Activated CD4-positive, alpha-beta T cell treated with anti-CD3 and anti-CD28 coated beads, Interleukin-2, amount 50 U/mL, for 1 hour (primary cell): ENCODE data around the gene NPIPA1.
"Not testable (repeated sequence)": the region's sequence is repeated elsewhere in the genome, so short reads cannot be mapped to it uniquely, and the experiment has no call there.

Source experiments
- DNase-seq: peaks from one replicate; pipeline ENCODE4 v3.0.0-alpha.2; 2020

Gene NPIPA1

DNA sequence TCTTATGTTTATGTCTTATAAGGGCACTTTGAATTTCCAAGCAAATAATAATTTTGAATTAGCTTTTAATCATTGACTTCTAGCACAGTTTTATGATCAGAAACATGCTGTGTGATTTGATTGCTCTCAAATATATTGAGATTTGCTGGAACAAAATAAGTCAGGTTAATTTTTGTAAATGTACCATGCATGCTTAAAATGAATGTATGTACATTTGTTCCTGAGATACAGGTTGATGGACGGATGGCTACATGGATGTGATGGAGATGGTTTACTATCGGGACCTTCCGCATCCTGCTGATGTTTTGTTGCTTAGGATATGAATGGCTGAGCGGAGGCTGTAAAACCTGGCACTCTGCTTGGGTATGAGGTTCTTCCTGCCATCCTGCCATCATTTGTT is at the start of gene NPIPA1:
Gene NPIPA1, plus strand, starts transcription at position 301 of the 400 bp plus-strand sequence. Its CDS starts 0 bp downstream, at position 301.
- not testable (repeated sequence) for DNase-seq

DNA sequence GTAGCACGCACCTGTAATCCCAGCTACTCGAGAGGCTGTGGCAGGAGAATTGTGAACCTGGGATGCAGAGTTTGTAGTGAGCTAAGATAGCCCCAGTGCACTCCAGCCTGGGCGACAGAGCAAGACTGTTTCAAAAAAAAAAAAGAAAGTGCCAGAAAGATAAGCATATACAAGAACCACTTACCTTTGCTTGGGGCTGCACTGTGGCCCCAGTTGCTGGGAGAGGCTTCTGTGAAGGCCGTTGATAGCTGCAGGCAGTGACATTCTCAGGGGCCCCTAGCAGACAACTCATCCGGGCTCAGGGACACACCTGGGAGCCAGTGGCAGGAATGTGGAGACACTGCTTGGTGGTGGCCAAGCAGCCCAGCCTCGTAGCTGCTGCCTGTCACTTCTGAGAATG is 45.1 kb upstream of the NPIPA1 start:
- not testable (repeated sequence) for DNase-seq

DNA sequence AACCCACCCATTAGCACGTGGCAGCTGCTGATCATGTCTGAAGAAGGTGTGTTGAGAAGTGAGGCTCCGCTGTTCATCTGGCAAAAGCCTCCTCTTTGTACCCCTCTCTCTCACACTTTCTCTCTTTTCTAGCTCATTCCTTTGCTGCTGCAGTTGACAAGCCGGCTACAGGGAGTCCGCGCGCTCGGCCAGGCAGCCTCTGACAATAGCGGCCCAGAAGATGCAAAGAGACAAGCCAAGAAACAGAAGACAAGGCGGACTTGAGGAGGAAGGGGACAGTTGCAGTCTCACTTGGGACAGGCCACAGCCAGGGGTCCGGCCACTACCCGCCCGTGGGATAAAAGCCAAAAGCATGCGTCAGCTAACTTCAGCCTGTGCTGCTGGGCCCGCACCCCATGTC is 41.9 kb upstream of the NPIPA1 start:
- DNase-seq: not testable (repeated sequence)

DNA sequence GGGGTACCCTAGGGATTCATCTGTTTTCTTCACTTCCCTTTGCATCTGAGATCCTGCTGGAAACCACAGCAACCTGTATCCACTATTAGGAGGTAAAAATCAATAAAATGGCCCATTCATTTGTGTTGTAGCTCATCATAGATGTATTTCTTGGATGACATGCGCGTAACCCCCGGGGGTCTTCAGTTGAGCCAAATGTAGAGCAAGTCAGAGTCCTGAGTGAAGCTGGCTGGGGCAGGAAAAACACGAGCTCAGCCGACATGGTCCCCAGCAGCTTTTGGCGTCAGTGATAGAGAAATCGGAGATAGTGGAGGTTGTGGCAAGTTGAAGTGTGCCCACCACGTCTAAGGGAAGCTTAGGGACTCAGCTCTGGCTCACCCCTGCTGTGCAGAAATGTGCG is 41.2 kb upstream of the NPIPA1 start:
- not testable (repeated sequence) for DNase-seq

DNA sequence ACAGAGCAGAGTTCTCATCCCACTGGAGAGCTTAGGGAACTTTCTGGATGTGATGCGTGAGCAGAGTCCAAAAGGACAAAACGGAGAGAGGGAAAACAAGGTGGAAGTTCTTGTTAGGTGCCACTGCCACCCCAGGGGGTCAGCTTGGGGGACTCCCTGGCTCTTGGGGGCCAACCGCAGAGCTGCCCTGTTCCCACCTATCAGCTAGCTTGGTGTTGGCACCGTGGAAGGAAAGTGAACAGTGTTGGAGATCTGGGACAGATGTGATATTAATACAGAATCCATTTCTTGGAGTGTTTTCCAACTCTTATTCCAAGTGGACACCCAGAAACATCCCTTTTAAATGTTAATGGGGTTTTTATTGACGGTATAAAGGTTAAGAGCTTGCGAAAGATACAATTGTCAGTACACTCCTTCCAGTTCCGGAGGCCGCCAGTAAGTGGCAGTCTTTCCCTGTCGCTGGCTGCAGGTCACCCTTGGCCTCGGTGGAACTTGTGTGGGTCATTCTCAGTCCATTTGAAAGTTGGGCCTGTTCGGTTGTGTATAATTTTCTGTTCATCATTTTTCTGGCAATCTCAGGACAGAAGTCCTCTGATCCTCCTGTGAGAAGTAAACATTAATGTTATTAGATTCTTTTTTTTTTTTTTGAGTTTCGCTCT is 40.1 kb upstream of the NPIPA1 start:
- DNase-seq: not testable (repeated sequence)

DNA sequence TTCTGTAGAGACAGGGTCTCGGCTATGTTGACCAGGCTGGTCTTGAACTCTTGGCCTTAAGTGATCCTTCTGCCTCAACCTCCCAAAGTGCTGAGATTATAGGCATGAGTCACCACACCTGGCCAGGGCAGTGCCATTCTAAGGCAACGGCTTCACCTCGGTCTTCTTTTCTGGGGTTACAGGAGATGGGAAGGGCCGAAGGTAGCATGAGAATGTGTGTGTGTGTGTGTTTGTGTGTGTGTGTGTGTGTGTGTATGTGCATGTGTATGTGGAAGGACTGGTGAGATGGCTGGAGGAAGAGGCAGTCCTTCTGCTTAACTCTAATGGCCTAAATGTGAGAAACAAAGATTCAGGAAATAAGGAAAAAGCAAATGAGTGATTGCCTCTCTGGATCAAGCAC is 39.1 kb upstream of the NPIPA1 start:
- DNase-seq: not testable (repeated sequence)

DNA sequence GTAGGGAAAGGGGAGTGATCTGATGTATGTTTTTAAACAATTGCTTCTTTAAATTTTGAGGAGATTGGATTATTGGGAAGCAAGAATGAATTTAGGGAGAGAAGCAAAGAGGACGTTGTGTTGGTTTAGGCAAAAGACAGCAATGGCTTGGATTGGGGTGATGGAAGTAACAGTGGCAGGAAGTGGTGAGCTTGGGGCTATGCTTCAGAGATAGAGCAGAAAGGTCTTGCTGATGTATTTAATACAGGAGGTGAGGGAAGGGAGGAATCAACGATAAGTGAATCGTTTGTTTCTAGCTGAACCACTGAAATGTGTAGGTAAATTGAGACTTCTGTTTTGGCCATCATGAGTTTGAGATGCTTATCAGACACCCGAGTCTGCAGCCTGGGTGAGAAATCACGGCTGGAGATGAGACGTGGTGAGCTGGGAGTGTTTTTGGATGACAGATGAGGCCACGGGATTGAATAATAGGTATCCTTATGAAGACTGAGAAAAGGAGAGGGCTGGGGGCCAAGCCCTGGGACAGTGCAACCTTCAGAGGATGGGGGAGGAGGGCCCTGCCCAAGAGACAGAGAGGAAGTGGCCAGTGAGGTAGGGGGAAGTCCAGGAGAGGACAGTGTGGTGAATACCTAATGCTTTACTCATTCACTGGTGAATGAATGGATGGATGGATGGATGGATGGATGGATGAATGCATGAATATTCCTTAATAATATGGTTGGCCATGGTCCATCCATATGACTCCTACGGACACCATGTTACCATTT is 33.9 kb upstream of the NPIPA1 start:
- not testable (repeated sequence) for DNase-seq

DNA sequence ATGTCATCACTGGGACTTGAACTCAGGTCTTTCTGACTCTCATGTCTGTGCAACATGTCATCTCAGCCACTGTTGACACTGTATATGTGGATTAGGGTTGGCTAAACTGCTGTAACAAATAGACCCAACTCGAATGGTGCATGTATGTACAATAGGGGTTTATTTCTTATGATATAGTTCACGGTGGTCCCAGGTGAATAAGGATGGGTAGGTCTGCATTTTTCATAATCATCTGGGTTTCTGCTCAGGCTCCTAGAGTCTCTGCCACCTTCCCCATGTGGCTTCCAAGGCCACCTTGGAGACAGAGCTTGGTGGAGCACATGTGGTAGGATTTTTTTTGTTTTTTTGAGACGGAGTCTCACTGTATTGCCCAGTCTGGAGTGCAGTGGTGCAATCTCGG is 27.5 kb upstream of the NPIPA1 start:
- DNase-seq: not testable (repeated sequence)

DNA sequence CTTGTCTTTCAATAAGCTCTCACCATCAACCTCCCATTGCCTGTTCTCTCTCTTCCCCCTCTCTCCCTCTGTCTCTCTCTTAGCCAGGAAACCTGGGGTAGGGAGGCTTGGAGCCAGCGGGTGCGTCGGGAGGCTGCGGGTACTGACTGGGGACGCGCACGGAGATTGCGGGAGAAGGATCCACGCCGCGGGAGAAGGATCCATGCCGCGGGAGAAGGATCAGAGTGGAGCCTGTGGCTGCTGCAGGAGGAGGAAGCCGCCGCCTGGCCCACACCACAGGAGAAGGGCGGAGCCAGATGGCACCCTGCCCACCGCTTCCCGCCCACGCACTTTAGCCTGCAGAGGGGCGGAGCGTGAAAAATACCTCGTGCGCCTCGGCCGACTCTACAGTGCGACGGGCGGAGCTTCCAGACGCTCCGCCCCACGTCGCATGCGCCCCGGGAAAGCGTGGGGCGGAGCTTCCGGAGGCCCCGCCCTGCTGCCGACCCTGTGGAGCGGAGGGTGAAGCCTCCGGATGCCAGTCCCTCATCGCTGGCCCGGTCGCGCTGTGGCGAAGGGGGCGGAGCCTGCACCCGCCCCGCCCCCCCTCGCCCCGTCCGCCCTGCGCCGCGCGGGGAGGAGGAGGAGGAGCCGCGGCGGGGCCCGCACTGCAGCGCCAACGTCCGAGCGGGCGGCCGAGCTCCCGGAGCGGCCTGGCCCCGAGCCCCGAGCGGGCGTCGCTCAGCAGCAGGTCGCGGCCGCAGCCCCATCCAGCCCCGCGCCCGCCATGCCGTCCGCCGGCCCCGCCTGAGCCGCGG is 26.2 kb upstream of the NPIPA1 start:
- DNase-seq: not testable (repeated sequence)

DNA sequence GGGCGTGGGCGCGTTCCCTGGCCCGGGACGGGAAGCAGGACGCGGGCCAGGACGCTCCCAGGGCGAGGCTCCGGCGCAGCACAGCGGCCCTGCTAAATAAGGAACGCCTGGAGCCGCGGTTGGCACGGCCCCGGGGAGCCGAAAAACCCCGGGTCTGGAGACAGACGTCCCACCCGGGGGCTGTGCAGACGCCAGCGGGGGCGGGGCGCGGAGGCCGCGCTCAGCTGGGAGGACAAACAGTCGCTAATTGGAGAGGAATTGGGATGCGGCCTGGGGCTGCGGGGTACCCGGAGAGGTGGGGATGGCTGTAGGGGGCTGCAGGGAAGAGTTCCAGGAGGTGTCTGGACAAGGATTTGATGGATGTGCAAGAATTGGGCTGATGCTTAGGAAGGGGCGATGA is 25.3 kb upstream of the NPIPA1 start:
- DNase-seq: peak; percentile 42

DNA sequence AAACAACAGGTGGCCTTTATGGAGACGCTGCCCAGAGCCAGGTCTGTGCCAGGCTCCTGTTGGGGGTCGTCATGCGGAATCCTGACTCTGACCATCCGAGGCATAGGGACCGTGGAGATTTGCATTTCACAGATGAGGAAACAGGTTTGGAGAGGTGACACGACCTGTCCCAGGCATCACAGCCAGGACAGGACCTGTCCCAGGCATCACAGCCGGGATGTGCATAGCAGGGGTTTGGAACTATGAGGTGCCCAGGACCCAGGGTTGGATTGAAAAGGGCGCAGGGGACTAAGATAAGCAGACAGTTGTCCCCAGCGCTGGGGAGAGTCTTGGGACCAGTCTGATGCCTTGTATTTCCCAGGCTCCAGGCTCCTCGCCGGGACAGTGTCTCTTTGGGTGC is 24.7 kb upstream of the NPIPA1 start:
- DNase-seq: not testable (repeated sequence)

DNA sequence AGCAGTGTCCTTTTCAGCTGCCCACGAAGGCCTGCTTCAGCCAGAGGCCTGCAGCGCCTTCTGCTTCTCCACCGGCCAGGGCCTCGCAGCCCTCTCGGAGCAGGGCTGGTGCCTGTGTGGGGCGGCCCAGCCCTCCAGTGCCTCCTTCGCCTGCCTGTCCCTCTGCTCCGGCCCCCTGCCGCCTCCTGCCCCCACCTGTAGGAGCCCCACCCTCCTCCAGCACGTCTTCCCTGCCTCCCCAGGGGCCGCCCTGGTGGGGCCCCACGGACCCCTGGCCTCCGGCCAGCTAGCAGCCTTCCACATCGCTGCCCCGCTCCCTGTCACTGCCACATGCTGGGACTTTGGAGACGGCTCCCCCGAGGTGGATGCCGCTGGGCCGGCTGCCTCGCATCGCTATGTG is 18.7 kb upstream of the NPIPA1 start:
- DNase-seq: not testable (repeated sequence)

DNA sequence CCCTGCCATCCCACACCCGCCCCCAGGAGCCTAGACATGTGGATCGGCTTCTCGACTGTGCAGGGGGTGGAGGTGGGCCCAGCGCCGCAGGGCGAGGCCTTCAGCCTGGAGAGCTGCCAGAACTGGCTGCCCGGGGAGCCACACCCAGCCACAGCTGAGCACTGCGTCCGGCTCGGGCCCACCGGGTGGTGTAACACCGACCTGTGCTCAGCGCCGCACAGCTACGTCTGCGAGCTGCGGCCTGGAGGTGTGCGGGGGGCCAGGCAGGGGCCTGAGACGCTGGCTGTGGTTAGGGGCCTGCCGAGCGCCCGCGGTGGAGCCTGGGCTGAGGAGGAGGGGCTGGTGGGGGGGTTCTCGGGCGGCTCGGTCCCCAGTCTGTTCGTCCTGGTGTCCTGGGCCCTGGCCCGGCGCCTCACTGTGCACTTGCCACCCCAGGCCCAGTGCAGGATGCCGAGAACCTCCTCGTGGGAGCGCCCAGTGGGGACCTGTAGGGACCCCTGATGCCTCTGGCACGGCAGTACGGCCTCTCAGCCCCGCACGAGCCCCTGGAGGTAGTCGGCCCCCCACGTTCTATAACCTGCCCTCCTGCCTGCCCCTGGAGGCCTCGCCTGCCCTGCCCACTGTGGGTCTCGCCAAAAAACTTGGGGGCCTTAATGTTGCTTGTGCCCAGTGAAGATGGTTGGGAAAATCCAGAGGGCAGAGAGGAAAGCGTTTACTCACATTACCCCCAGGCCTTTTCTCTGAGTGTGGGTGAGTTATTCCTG is 17.2 kb upstream of the NPIPA1 start:
- not testable (repeated sequence) for DNase-seq

DNA sequence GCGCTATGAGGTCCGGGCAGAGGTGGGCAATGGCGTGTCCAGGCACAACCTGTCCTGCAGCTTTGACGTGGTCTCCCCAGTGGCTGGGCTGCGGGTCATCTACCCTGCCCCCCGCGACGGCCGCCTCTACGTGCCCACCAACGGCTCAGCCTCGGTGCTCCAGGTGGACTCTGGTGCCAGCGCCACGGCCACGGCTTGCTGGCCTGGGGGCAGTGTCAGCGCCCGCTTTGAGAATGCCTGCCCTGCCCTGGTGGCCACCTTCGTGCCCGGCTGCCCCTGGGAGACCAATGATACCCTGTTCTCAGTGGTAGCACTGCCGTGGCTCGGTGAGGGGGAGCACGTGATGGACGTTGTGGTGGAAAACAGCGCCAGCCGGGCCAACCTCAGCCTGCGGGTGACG is 15.0 kb upstream of the NPIPA1 start:
- DNase-seq: not testable (repeated sequence)

DNA sequence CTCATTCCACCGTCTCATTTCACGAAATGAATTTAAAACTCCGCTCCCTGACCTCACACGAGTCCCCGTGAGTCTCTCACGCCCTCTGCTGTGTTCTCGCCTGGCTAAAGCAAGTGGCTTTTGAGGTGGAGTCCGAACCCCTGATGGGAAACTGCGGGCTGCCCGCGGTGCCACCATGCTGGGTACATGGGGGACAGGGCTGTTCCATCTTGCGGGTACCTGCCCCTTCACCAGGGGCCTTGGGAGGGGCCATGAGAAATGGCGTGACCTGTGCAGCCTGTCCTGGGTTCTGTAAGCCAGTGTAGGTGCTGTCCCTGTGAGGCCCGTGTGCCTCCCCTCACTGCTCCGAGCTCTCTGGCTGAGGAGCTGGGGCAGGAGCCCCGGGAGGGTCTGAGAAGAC is 14.3 kb upstream of the NPIPA1 start:
- not testable (repeated sequence) for DNase-seq

DNA sequence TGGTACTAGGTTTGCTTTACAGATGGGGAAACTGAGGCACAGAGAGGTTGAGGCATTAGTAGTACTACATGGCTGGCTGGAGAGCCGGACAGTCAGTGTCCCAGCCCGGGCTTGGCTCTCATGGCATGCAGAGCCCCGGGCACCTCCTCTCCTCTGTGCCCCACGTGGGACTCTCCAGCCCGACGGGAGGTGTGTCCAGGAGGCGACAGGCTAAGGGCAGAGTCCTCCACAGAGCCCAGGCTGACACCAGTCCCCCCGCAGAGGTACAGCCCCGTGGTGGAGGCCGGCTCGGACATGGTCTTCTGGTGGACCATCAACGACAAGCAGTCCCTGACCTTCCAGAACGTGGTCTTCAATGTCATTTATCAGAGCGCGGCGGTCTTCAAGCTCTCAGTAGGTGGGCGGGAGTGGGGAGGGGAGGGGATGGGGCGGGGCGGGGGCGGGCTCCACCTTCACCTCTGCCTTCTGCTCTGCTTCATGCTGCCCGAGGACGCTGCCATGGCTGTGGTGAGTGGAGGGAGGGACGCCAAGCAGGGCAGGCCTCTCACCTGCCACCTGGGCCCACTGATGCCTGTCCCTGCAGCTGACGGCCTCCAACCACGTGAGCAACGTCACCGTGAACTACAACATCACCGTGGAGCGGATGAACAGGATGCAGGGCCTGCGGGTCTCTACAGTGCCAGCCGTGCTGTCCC is 13.7 kb upstream of the NPIPA1 start:
- not testable (repeated sequence) for DNase-seq

DNA sequence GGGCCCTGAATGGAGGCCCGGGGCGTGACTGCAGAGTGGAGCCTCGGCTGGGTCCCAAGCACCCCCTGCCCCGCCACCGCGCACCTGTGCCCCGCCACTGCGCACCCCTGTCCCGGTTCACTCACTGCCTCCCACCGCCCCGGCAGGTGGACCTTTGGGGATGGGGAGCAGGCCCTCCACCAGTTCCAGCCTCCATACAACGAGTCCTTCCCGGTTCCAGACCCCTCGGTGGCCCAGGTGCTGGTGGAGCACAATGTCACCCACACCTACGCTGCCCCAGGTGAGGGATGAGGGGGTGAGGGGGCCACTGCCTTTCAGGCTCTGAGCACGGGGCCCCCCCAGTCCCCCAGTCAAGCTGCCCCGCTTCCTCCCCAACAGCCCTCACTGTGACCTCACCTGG is 12.9 kb upstream of the NPIPA1 start:
- not testable (repeated sequence) for DNase-seq

DNA sequence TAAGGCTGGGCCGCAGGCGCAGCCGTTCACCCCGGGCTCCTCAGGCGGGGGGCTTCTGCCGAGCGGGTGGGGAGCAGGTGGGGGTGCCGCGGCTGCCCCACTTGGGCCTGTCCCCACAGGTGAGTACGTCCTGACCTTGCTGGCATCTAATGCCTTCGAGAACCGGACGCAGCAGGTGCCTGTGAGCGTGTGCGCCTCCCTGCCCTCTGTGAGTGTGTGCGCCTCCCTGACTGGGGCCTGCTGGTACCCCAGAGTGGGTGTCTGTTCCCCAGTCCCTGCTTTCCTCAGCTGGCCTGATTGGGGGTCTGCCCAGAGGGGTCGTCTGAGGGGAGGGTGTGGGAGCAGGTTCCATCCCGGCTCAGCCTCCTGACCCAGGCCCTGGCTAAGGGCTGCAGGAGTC is 12.3 kb upstream of the NPIPA1 start:
- DNase-seq: not testable (repeated sequence)

DNA sequence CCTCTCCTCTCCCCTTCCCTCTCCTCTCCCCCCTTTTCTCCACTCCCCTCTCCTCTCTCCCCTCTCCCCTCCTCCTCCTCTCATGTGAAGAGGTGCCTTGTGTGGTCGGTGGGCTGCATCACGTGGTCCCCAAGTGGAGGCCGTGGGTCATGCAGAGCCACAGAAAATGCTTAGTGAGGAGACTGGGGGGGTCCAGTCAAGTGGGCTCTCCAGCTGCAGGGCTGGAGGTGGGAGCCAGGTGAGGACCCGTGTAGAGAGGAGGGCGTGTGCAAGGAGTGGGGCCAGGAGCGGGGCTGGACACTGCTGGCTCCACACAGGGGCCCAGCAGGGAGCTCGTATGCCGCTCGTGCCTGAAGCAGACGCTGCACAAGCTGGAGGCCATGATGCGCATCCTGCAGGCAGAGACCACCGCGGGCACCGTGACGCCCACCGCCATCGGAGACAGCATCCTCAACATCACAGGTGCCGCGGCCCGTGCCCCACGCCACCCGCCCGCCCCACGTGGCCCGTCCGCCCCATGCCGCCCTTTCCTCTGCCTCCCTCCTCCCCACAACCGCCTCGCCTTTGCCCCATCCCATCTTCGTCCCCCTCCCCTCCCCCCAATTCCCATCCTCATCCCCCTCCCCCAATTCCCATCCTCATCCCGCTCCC is 9.1 kb upstream of the NPIPA1 start:
- DNase-seq: not testable (repeated sequence)

DNA sequence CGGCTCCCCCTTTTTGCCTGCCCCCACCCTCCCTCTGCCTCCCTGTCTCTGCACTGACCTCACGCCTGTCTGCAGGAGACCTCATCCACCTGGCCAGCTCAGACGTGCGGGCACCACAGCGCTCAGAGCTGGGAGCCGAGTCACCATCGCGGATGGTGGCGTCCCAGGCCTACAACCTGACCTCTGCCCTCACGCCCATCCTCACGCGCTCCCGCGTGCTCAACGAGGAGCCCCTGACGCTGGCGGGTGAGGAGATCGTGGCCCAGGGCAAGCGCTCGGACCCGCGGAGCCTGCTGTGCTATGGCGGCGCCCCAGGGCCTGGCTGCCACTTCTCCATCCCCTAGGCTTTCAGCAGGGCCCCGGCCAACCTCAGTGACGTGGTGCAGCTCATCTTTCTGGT is 8.1 kb upstream of the NPIPA1 start:
- not testable (repeated sequence) for DNase-seq

DNA sequence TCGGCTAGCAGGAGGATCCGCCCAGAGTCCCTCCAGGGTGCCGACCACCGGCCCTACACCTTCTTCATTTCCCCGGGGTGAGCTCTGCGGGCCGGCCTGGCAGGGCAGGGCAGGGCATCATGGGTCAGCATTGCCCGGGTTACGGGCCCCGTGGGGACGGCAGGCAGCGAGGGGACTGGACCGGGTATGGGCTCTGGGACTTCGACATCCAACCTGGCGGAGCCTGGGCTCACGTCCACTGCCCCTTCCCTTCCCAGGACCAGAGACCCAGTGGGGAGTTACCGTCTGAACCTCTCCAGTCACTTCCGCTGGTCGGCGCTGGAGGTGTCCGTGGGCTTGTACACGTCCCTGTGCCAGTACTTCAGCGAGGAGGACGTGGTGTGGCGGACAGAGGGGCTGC is 7.0 kb upstream of the NPIPA1 start:
- not testable (repeated sequence) for DNase-seq
